ENCODE measurements around the gene ARHGAP1. TPM values are rescaled to one million over a fixed set of nuclear protein-coding genes. Genes with fewer than 3 reads are reported as not detected.

ARHGAP1 gene
- polyA plus RNA-seq, 2 of the 4 experiments (the other 2 are of a cell fraction): 17.2 to 35.2 TPM

GRCh38 chr11:46663277-46663940, 37.0 kb downstream of the ARHGAP1 start (continued):
- no peak for TF ChIP-seq CTCF (IDR thresholded peaks at IDR 0.05)

- POLR2A ChIA-PET: interaction anchor here (0.6 kb wide), 1 partner anchor 552 kb away, joined by 3 read pairs; the partner anchor contains the start of gene DDB2
- no peak overlapping the region for H3K4me3 ChIP-seq
- no peak for TF ChIP-seq MAZ (IDR thresholded peaks at IDR 0.05; ENCODE audit: borderline replicate concordance, low read depth, low read length)
- no peak for TF ChIP-seq TFCP2L1 (CRISPR knock-in tag; IDR thresholded peaks at IDR 0.05)
- TF ChIP-seq BHLHE40 (IDR thresholded peaks at IDR 0.05; ENCODE audit: low read depth, low read length): no peak
- TF ChIP-seq NR3C1 (IDR thresholded peaks at IDR 0.05): no peak
- TF ChIP-seq RAD21 (conservative IDR thresholded peaks at IDR 0.05 in 1 of 2, IDR thresholded peaks at IDR 0.05 in 1 of 2): no peak
- no peak for TF ChIP-seq MAX (IDR thresholded peaks at IDR 0.05)
- TF ChIP-seq PHF8 (IDR thresholded peaks at IDR 0.05; ENCODE audit: borderline replicate concordance, low read depth): no peak
- CTCF ChIA-PET: interaction anchor here (1.0 to 1.4 kb wide), 3 partner anchors 147 to 315 kb away, joined by 3 to 4 read pairs (median 3); partner anchors contain the start of gene DGKZ
- H3K9me3 ChIP-seq: no peaks in the 10 kb centered on the region
- H3K27ac ChIP-seq: no peak overlapping the region
- FAIRE-seq: no peak
- H3K4me1 ChIP-seq: 0 out of 3 replicates have a peak, but pooled peaks cover 3% of the 10 kb centered on the region
- ATAC-seq: no peak
- no peak overlapping the region for H3K4me2 ChIP-seq
- DNase-seq (ENCODE audit: low read depth in 1 of 2, low spot score in 1 of 2): no peak
Observed at GRCh38 chr11:46662366-46662765, 38.1 kb downstream of the ARHGAP1 start.

GRCh38 chr11:46661836-46662235, 38.6 kb downstream of the ARHGAP1 start:
- H3K4me3 ChIP-seq: no peak overlapping the region
- TF ChIP-seq MAX (IDR thresholded peaks at IDR 0.05) (no peak), ZSCAN20 (CRISPR knock-in tag; IDR thresholded peaks at IDR 0.05) (no peak), POLR2A (IDR thresholded peaks at IDR 0.05; ENCODE audit: low read length) (no peak), PBX3 (IDR thresholded peaks at IDR 0.05) (no peak), ZFP36 (IDR thresholded peaks at IDR 0.05; ENCODE audit: borderline replicate concordance, partially characterized antibody) (no peak), NR3C1 (IDR thresholded peaks at IDR 0.05) (no peak), ZNF302 (CRISPR knock-in tag; IDR thresholded peaks at IDR 0.05) (no peak), TFCP2L1 (CRISPR knock-in tag; IDR thresholded peaks at IDR 0.05) (no peak)
- ChIA-PET POLR2A (interaction anchor here (0.6 kb wide), 1 partner anchor 553 kb away, joined by 3 read pairs; the partner anchor contains the start of gene DDB2), CTCF (interaction anchor here (1.2 to 1.4 kb wide), 2 partner anchors 147 to 273 kb away, joined by 3 to 4 read pairs; no protein-coding TSS in a partner anchor)
- 0 out of 3 replicates have a peak, but pooled peaks cover 3% of the 10 kb centered on the region for H3K4me1 ChIP-seq
- FAIRE-seq (no peak), DNase-seq (ENCODE audit: low read depth in 1 of 2, low spot score in 1 of 2) (no peak), ATAC-seq (no peak)
- H3K27ac ChIP-seq: no peak overlapping the region
- no peak overlapping the region for H3K4me2 ChIP-seq
- H3K9me3 ChIP-seq: no peaks in the 10 kb centered on the region

- POLR2A ChIA-PET: no interaction called here
- DNase-seq (ENCODE audit: low read depth in 1 of 2, low spot score in 1 of 2): no peak
- CTCF ChIA-PET: interaction anchor here (0.6 to 1.9 kb wide), 6 partner anchors 10 to 41 kb away, joined by 3 to 10 read pairs (median 3); no protein-coding TSS in a partner anchor
- Histone ChIP-seq H3K27ac (no peak overlapping the region), H3K4me1 (0 out of 3 replicates have a peak, but pooled peaks cover 3% of the 10 kb centered on the region), H3K4me3 (no peak overlapping the region), H3K4me2 (no peak overlapping the region), H3K9me3 (no peaks in the 10 kb centered on the region)
- no peak for FAIRE-seq
- ATAC-seq: no peak
- WGBS (ENCODE audit: missing lambda C conversion rate): 96% methylated on average over 1 of the region's 1 CpG
- TF ChIP-seq SMC3 (IDR thresholded peaks at IDR 0.05): no peak
- no peak for TF ChIP-seq USF2 (IDR thresholded peaks at IDR 0.05)
- no peak for TF ChIP-seq TFCP2L1 (CRISPR knock-in tag; IDR thresholded peaks at IDR 0.05)
- TF ChIP-seq GATA3 (IDR thresholded peaks at IDR 0.05; ENCODE audit: borderline replicate concordance): no peak
- no peak for TF ChIP-seq HDAC2 (IDR thresholded peaks at IDR 0.05)
- TF ChIP-seq RARB (CRISPR knock-in tag; IDR thresholded peaks at IDR 0.05): no peak
Observed at GRCh38 chr11:46659908-46660307, 40.5 kb downstream of the ARHGAP1 start.
